GM23248 (cell line): ENCODE measurements around the gene KRT3.

Source experiments
- EZH2 ChIP-seq: fragments of 200-600 bp; sonication (generic); IDR thresholded peaks from 2 replicates; pipeline ENCODE4 v1.6.1; 2018; ENCODE audit warnings: antibody characterized with exemption, mild to moderate bottlenecking; ENCODE audit not compliant: insufficient read depth, poor library complexity, severe bottlenecking
- EZH2phosphoT487 ChIP-seq: fragments of 200-600 bp; sonication (generic); IDR thresholded peaks from 2 replicates; pipeline ENCODE4 v1.6.1; 2018; ENCODE audit warnings: antibody characterized with exemption, moderate library complexity, mild to moderate bottlenecking, low read depth; ENCODE audit not compliant: insufficient read depth

DNA sequence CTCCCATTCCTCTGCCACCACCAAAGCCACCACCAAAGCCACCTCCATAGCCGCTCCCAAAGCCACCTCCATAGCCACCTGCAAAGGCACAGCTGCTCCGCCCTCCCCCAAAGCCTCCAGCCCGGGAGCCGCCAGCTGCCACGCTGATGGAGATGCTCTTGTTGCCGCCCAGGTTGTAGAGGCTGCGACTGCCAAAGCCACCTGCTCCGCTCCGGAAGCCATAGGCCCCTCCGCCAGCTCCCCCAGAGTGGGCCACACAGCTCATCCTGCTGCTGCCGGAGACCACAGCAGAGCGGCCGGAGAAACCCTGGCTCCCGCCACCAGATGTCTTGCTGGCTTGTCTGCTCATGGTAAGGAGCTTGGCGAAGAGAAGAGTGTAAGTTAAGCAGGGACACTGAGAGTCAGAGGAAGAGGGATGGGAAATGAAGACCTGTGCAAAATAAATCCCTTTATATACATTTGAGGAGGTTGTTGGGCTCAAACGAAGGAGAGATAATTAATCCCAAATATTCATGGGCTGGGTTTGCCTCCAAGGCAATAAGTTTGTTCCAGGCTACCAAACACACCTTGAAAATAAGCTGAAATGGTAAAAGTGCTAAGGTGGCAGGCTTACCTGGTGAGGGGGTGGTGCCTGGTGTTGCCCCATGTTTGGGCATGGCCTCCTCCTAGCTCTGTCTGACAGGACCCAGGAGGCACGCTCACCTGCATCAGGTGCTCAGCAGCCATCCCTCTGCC lies at the start of gene KRT3:
- TF ChIP-seq EZH2 (no peak), EZH2phosphoT487 (no peak)
